Measurements from ENCODE around the gene ZNF536.

DNA sequence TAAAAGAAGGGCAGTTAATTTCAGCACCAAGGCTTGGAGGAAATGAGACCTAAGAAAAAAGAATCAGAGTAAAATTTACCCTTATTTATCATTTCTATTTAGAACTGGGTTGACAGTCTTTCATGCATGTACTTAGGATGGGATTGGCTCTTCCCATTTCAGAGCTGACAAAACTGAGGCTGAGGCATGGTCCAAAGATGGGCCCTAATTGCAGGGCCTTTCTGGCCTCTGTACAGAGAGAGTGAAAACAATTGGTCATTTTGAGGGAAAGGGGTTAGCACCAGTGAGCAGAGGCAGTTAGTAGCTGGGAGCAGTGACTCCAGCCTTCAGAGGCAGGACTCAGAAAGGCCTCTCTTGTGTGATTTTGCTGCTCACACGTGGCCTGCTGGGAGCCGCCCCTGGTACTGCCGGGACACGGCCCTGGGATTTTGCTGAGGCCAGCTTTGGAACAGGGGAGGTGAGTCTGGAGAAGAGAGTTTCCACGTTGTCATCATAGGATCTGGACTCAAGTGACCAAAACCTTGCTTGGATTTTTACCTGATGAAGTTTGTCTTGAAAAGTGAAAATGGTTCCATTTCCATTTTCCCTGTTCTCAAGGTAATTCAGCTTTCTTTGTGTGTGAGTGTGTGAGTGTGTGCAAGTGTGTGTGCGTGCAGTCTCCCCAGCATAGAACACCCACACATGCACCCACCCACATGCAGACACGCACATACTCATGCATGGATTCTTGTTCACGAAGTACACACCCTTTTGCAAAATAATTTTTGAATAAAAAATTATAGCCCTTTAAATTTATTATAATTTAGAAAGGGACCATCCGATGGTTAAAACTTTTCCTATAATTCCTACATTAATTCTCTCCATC is at the start of gene ZNF536:
- TF ChIP-seq, protein P1, sequence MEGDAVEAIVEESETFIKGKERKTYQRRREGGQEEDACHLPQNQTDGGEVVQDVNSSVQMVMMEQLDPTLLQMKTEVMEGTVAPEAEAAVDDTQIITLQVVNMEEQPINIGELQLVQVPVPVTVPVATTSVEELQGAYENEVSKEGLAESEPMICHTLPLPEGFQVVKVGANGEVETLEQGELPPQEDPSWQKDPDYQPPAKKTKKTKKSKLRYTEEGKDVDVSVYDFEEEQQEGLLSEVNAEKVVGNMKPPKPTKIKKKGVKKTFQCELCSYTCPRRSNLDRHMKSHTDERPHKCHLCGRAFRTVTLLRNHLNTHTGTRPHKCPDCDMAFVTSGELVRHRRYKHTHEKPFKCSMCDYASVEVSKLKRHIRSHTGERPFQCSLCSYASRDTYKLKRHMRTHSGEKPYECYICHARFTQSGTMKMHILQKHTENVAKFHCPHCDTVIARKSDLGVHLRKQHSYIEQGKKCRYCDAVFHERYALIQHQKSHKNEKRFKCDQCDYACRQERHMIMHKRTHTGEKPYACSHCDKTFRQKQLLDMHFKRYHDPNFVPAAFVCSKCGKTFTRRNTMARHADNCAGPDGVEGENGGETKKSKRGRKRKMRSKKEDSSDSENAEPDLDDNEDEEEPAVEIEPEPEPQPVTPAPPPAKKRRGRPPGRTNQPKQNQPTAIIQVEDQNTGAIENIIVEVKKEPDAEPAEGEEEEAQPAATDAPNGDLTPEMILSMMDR (IDR thresholded peaks at IDR 0.05), result no peak
- no peak for TF ChIP-seq EZH2 (IDR thresholded peaks at IDR 0.05; ENCODE audit: borderline replicate concordance, insufficient read depth, low read depth, low read length, poor library complexity, severe bottlenecking)

All from B cell (primary cell).